Smooth muscle cell (in vitro differentiated cells): Measurements from ENCODE around the gene IAPP. TPM values are rescaled to one million over a fixed set of nuclear protein-coding genes. Genes with fewer than 3 reads are reported as not detected.
A peak's percentile ranks its signal among the peaks of the same experiment; 100 is the strongest.
"Not testable (repeated sequence)": the region's sequence is repeated elsewhere in the genome, so short reads cannot be mapped to it uniquely, and the experiment has no call there.

Experiments
- DNase-seq: peaks from one replicate; lab custom pipeline; 2025; ENCODE audit not compliant: unreplicated experiment; lab: John Stamatoyannopoulos, UW
- H2AFZ ChIP-seq: fragments of 200-600 bp; sonication (generic); 2 replicates; pipeline ENCODE4 v1.6.0; 2016; ENCODE audit warnings: antibody characterized with exemption, low read depth, mild to moderate bottlenecking
- H3F3A ChIP-seq: fragments of 200-600 bp; sonication (generic); 2 replicates; pipeline ENCODE4 v1.6.0; 2017; ENCODE audit warnings: antibody characterized with exemption, low read depth
- H3K27ac ChIP-seq: fragments of 200-600 bp; sonication (generic); 2 replicates; pipeline ENCODE4 v1.5.1; 2016; ENCODE audit warnings: low read depth, mild to moderate bottlenecking
- H3K27me3 ChIP-seq: fragments of 200-600 bp; sonication (generic); 2 replicates; pipeline ENCODE4 v1.6.1; 2016; ENCODE audit warnings: low read depth, mild to moderate bottlenecking
- H3K36me3 ChIP-seq: fragments of 200-600 bp; sonication (generic); 2 replicates; pipeline ENCODE4 v1.5.1; 2016; ENCODE audit warnings: low read depth
- H3K4me1 ChIP-seq: fragments of 200-600 bp; sonication (generic); 2 replicates; pipeline ENCODE4 v1.5.1; 2016; ENCODE audit warnings: low read depth
- H3K4me2 ChIP-seq: fragments of 200-600 bp; sonication (generic); 2 replicates; pipeline ENCODE4 v1.6.0; 2016; ENCODE audit warnings: mild to moderate bottlenecking
- H3K4me3 ChIP-seq: fragments of 200-600 bp; sonication (generic); 2 replicates; pipeline ENCODE4 v1.5.1; 2016; ENCODE audit warnings: mild to moderate bottlenecking
- H3K79me2 ChIP-seq: fragments of 200-600 bp; sonication (generic); 2 replicates; pipeline ENCODE4 v1.6.0; 2016; ENCODE audit warnings: low read depth, mild to moderate bottlenecking
- H3K9ac ChIP-seq: fragments of 200-600 bp; sonication (generic); 2 replicates; pipeline ENCODE4 v1.6.0; 2016; ENCODE audit warnings: low read depth
- H3K9me3 ChIP-seq: fragments of 200-600 bp; sonication (generic); replicated peaks from 2 replicates; pipeline ENCODE4 v1.5.1; 2016; ENCODE audit warnings: low read depth
- H4K20me1 ChIP-seq: fragments of 200-600 bp; sonication (generic); 2 replicates; pipeline ENCODE4 v1.6.0; 2016; ENCODE audit warnings: low read depth
- CTCF ChIP-seq: fragments of 200-600 bp; sonication (generic); IDR thresholded peaks from 2 replicates; pipeline ENCODE4 v1.5.1; 2017; ENCODE audit warnings: borderline replicate concordance, mild to moderate bottlenecking, antibody characterized with exemption; ENCODE audit not compliant: insufficient read depth, poor library complexity, severe bottlenecking
- WGBS: methylation state at CpG from one replicate; pipeline ENCODE4 v1.1.7; 2016; ENCODE audit warnings: low lambda C conversion rate; 5-methylcytosine and 5-hydroxymethylcytosine counted together
- polyA plus RNA-seq: library from polyadenylated mRNA; unstranded; fragments of >200 nt; fragmentation: Nextera tagmentation; extraction: Ambion mirVana; gene quantifications from 2 replicates; pipeline ENCODE4 v1.2.1, GENCODE V29; 2016
- total RNA-seq: library from RNA; depleted of rRNA; stranded (reverse); fragments of >200 nt; gene quantifications from 2 replicates; pipeline ENCODE4 v1.2.3, GENCODE V29; 2014

The IAPP gene
- total and polyA plus RNA-seq, 2 experiments from 2014 or later = not detected

- Histone ChIP-seq H3K9ac (no peak overlapping the region), H3K4me3 (no peak overlapping the region), H3K9me3 (no peaks in the 10 kb centered on the region), H3K27me3 (no peaks in the 10 kb centered on the region), H3K36me3 (no peaks in the 10 kb centered on the region), H3K4me2 (no peak overlapping the region), H3K27ac (no peak overlapping the region), H3K4me1 (peaks cover 11% of the 10 kb centered on the region), H3K79me2 (no peaks in the 10 kb centered on the region), H2AFZ (peak overlapping the region; percentile 15), H3F3A (no peaks in the 10 kb centered on the region), H4K20me1 (no peaks in the 10 kb centered on the region)
- no peak for DNase-seq
- TF ChIP-seq CTCF = no peak
- 47% methylated on average over 4 of the region's 4 CpGs for WGBS
These were observed 43.9 kb downstream of the IAPP start for GRCh38 chr12:21416511-21417121.

- H3K9me3 ChIP-seq, H3K79me2 ChIP-seq, H3K4me3 ChIP-seq, H2AFZ ChIP-seq, H3K9ac ChIP-seq, H4K20me1 ChIP-seq, H3K27ac ChIP-seq, H3F3A ChIP-seq, H3K27me3 ChIP-seq, H3K36me3 ChIP-seq, H3K4me2 ChIP-seq, DNase-seq: not testable (repeated sequence)
- 84% methylated on average over 5 of the region's 5 CpGs for WGBS
- peaks cover 11% of the 10 kb centered on the region for H3K4me1 ChIP-seq
These were observed 45.7 kb downstream of the IAPP start for GRCh38 chr12:21418398-21418797.

- H3K4me3 ChIP-seq, H3K9me3 ChIP-seq, H4K20me1 ChIP-seq, H2AFZ ChIP-seq, H3K36me3 ChIP-seq, H3K27me3 ChIP-seq, H3F3A ChIP-seq, DNase-seq, H3K79me2 ChIP-seq, H3K4me2 ChIP-seq, H3K27ac ChIP-seq, H3K9ac ChIP-seq: not testable (repeated sequence)
- H3K4me1 ChIP-seq = peaks cover 11% of the 10 kb centered on the region
- 85% methylated on average over 29 of the region's 30 CpGs for WGBS
These were observed 46.5 kb downstream of the IAPP start for GRCh38 chr12:21419009-21419699.

- 69% methylated on average over 4 of the region's 4 CpGs for WGBS
- H3F3A ChIP-seq = no peaks in the 10 kb centered on the region
- no peaks in the 10 kb centered on the region for H3K36me3 ChIP-seq
- no peaks in the 10 kb centered on the region for H3K27me3 ChIP-seq
- H3K4me1 ChIP-seq = no peaks in the 10 kb centered on the region
- H3K4me3 ChIP-seq = no peak overlapping the region
- H3K9me3 ChIP-seq = no peaks in the 10 kb centered on the region
- no peak for DNase-seq
- H3K4me2 ChIP-seq = no peak overlapping the region
- no peaks in the 10 kb centered on the region for H3K79me2 ChIP-seq
- no peak overlapping the region for H3K27ac ChIP-seq
- TF ChIP-seq CTCF = no peak
- no peak overlapping the region for H3K9ac ChIP-seq
- no peaks in the 10 kb centered on the region for H4K20me1 ChIP-seq
- peak overlapping the region; percentile 39 for H2AFZ ChIP-seq
These were observed 55.5 kb downstream of the IAPP start for GRCh38 chr12:21428241-21428640.

Other genes starting within 250 kb of the IAPP start
- gene SLCO1B1, start 241.7 kb upstream of the IAPP start, total RNA-seq = 0.31 TPM in 1 of 2 replicates, not detected in the other
- gene SLCO1B1, start 241.7 kb upstream of the IAPP start, polyA plus RNA-seq = not detected in 2 replicates
- gene SLCO1A2, start 38.0 kb upstream of the IAPP start, total RNA-seq = 2.4 and 5.6 TPM in 2 replicates
- gene SLCO1A2, start 38.0 kb upstream of the IAPP start, polyA plus RNA-seq = 1.7 and 1.8 TPM in 2 replicates
- gene PYROXD1, start 64.8 kb downstream of the IAPP start, total RNA-seq = 11.6 and 14.2 TPM in 2 replicates
- 7.7 and 10.1 TPM in 2 replicates for gene PYROXD1, start 64.8 kb downstream of the IAPP start, polyA plus RNA-seq
- gene RECQL, start 128.7 kb downstream of the IAPP start, total RNA-seq = 75.3 and 99.4 TPM in 2 replicates
- 27.0 and 34.5 TPM in 2 replicates for gene RECQL, start 128.7 kb downstream of the IAPP start, polyA plus RNA-seq
- gene GOLT1B, start 128.9 kb downstream of the IAPP start, total RNA-seq = 184 and 250 TPM in 2 replicates
- gene GOLT1B, start 128.9 kb downstream of the IAPP start, polyA plus RNA-seq = 81.6 and 99.5 TPM in 2 replicates
- 0.40 and 0.49 TPM in 2 replicates for gene SPX, start 153.4 kb downstream of the IAPP start, total RNA-seq
- gene SPX, start 153.4 kb downstream of the IAPP start, polyA plus RNA-seq = 0.30 TPM in 1 of 2 replicates, not detected in the other
- not detected in 2 replicates for gene GYS2, start 231.9 kb downstream of the IAPP start, total RNA-seq
- not detected in 2 replicates for gene GYS2, start 231.9 kb downstream of the IAPP start, polyA plus RNA-seq